SHP77 treated with DMSO at 0.1 percent for 48 hours (cell line): ENCODE data around the gene APOC4.
"Not testable (repeated sequence)": the region's sequence is repeated elsewhere in the genome, so short reads cannot be mapped to it uniquely, and the experiment has no call there.

Experiments used
- DNase-seq: peaks from one replicate; lab custom pipeline; 2025; lab: John Stamatoyannopoulos, UW

Gene APOC4

GRCh38 chr19:44942067-44942571 lies at the start of gene APOC4:
Gene APOC4, plus strand, starts transcription at chr19:44942237. Its CDS starts 41 bp downstream, at chr19:44942278.
- DNase-seq = no peak

GRCh38 chr19:44892932-44893331 lies 49.1 kb upstream of the APOC4 start:
- no peak for DNase-seq

- no peak for DNase-seq
These were observed 48.5 kb upstream of the APOC4 start for GRCh38 chr19:44893332-44894051.

GRCh38 chr19:44894052-44894400 lies 48.0 kb upstream of the APOC4 start:
- DNase-seq = no peak

GRCh38 chr19:44894946-44895345 lies 47.1 kb upstream of the APOC4 start:
- no peak for DNase-seq

- no peak for DNase-seq
These were observed 44.2 kb upstream of the APOC4 start for GRCh38 chr19:44897835-44898234.

- DNase-seq = no peak
These were observed 41.5 kb upstream of the APOC4 start for GRCh38 chr19:44900328-44901244.

- no peak for DNase-seq
These were observed 38.8 kb upstream of the APOC4 start for GRCh38 chr19:44903216-44903601.

GRCh38 chr19:44903602-44904425 lies 38.2 kb upstream of the APOC4 start:
- no peak for DNase-seq

GRCh38 chr19:44904426-44904994 lies 37.5 kb upstream of the APOC4 start:
- no peak for DNase-seq

- no peak for DNase-seq
These were observed 36.4 kb upstream of the APOC4 start, which contains the start of gene APOE for GRCh38 chr19:44905437-44906160. Gene APOE, plus strand, starts transcription at chr19:44905796. Its CDS starts 829 bp downstream, at chr19:44906625.

- DNase-seq = no peak
These were observed 34.4 kb upstream of the APOC4 start for GRCh38 chr19:44907613-44908012.

GRCh38 chr19:44908074-44908835 lies 33.8 kb upstream of the APOC4 start:
- no peak for DNase-seq

GRCh38 chr19:44908836-44909261 lies 33.2 kb upstream of the APOC4 start:
- DNase-seq = no peak

- DNase-seq = no peak
These were observed 32.3 kb upstream of the APOC4 start for GRCh38 chr19:44909775-44910174.

GRCh38 chr19:44911896-44912295 lies 30.1 kb upstream of the APOC4 start:
- DNase-seq = not testable (repeated sequence)

- no peak for DNase-seq
These were observed 29.2 kb upstream of the APOC4 start for GRCh38 chr19:44912854-44913253.

GRCh38 chr19:44913512-44914432 lies 28.3 kb upstream of the APOC4 start:
- DNase-seq = not testable (repeated sequence)
